HS-5 (cell line): ENCODE data around the gene PRELID3B.
A peak's percentile ranks its signal among the peaks of the same experiment; 100 is the strongest.
"Not testable (repeated sequence)": the region's sequence is repeated elsewhere in the genome, so short reads cannot be mapped to it uniquely, and the experiment has no call there.

Source experiments
- DNase-seq: peaks from one replicate; pipeline ENCODE4 v3.0.0-alpha.2; 2012; ENCODE audit warnings: low read depth

Gene PRELID3B

DNA sequence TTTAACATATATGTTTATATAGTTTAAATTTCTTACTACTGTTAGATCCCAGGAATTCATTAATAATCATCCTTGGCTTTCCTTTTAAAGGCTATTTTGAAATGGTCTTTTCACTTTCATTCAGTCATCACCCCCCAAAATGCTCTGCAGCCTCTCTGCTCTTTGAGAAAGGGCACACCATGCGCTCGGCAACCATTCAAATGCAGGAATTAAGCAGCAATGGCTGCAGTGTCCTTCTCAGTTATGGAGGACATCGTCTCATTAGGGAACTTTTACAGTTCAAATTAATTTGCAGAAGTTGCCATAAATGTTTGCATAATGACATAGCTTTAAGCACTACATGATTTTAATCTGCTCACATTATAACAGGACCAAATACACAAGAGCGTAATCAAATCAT, 17.1 kb downstream of the PRELID3B start:
- DNase-seq: no peak

DNA sequence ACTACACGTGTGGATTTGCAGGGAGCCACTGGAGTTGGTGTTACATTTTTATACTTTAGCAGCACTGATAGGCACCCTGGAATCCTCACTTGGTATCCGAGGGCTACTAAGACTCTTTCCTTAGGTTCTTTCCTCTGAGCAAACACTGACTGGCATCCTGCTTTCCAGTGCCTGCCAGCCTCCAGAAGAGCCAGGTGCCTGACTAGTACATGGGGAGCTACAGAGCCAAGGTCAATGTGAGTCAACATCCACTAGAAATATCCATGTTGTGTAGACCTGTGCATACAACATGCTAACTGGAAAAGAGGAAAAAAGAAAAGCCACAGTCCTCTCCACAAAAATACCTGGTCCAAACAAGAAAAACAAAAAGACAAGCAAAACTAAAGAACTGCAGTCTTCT, 17.5 kb downstream of the PRELID3B start:
- no peak for DNase-seq

DNA sequence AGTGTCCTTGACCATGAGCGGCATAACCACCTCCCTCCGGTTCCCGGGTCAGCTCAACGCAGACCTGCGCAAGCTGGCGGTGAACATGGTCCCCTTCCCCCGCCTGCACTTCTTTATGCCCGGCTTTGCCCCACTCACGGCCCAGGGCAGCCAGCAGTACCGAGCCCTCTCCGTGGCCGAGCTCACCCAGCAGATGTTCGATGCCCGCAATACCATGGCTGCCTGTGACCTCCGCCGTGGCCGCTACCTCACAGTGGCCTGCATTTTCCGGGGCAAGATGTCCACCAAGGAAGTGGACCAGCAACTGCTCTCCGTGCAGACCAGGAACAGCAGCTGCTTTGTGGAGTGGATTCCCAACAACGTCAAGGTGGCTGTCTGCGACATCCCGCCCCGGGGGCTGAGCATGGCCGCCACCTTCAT, 18.5 kb downstream of the PRELID3B start:
- DNase-seq: no peak

DNA sequence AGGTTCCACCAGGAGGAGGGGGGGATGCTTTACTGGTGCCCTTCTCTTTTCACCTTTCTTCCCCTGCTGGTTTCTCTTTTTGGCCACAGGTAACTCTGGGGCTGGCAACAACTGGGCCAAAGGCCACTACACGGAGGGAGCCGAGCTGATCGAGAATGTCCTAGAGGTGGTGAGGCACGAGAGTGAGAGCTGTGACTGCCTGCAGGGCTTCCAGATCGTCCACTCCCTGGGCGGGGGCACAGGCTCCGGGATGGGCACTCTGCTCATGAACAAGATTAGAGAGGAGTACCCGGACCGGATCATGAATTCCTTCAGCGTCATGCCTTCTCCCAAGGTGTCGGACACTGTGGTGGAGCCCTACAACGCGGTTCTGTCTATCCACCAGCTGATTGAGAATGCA, 19.0 kb downstream of the PRELID3B start:
- DNase-seq: no peak

DNA sequence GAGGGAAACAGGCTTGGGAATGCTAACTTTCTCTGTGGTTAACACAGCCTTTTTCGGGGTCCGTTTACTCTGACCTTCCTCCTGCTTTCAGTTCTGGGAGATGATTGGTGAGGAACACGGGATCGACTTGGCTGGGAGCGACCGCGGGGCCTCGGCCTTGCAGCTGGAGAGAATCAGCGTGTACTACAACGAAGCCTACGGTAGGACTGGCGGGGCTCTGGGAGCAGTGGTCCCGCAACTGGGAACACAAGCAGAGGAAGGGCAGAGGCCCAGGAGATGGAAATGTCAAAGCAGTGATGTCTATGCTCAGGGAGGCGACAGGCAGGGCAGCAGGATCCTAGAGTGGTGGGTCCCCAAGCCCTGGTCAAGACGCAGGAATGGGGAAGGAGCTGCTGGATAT, 19.8 kb downstream of the PRELID3B start:
- DNase-seq: no peak

DNA sequence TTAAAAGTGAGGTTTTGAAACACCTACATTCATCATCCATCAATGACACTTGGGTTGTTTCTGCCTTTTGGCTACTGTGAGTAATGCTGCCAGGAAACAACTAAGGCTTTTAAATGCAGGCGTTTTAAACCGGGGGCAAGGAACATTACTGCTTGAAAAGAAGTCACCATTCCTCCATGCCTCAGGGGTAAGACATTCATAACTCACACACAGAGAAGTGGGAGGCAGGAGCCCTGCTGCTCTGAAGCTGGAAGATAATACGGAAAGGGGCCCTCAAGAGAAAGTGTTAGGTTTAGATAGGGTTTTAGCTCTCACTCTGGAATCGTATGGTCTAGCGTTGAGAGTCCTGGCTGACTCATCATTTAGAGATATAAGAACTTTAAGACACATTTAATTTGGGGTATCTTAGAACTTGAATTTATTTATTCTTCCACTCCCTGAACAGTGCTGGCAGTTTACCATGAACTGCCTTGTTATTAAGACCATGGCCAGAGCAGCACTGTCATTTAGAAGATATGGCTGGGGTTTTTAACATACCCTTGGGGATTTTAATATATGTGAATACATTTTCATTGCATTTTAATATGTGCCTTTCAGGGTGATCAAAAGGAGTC, 21.5 kb downstream of the PRELID3B start:
- no peak for DNase-seq

DNA sequence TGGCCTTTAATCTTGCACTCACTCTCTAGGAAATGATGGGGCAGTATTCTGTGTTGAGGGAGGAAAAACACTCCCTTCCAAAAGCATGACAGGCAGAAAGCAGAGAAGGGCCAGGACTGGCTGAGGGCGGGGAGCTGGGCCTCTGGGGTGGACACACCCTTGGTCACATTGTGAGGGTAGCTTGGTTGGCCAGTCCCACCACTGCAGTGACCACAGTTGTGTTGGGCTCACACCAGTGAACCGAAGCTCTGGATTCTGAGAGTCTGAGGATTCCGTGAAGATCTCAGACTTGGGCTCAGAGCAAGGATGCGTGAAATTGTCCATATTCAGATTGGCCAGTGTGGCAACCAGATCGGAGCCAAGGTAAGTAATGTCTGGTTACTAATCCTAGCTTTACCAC, 23.4 kb downstream of the PRELID3B start, which contains the start of gene TUBB1:
TSS of gene TUBB1 (plus strand) at position 213 of the 400 bp plus-strand sequence. CDS start at position 307, 94 bp downstream.
- DNase-seq: no peak

DNA sequence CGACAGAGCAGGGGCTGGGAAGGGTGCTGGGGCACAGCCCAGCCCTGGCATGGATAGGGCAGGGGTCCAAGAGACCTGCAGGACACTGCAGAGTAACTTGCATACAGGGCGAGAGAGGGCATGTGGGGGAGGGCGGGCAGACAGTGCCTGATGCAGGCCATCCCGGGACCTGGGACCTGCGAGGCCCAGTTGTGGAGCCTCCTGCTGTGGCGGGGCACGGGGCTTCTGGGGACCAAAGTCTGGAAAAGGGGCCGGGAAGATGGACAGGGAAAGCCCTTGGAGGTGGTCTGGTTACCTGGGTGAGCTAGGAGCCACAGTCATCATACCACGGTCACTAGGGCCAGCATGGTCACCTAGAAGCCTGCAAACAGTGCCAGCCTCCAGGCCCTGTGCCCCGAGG, 23.8 kb downstream of the PRELID3B start:
- DNase-seq: no peak

DNA sequence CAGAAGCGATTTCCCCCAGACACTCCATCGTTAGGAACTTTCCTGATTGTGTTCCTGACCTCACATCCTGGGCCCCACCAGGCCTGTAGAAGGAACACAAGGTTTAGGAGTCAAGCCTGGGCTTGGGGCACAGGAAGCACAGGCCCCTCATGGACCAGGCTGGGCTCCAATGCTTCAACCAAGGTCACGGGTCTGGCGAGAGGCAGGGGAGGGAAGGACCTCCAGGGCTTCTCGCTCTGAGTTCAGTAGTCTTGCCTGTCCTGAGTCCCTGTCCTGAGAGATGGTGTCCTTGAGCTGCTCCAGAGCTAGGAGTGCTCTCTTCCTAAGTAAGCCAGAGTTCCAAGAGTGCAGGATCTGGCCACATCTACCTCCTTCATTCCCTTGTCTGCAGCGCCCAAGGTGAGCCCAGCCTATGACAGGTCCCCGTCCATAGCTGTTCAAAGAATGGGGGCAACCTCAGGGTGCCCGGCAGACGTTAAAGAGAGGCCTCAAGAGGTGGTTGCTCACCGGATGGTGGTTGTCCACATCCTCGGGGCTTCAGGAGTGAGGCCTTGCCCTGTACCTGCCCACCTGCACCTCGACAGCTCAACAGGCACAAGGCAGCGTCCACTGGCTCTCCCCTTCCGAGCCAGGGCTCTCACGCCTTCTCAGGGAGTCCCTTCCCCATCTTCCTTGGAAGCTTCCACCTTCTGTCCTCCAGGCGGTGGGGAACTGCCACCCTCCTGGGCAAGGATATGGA, 24.9 kb downstream of the PRELID3B start:
- no peak for DNase-seq

DNA sequence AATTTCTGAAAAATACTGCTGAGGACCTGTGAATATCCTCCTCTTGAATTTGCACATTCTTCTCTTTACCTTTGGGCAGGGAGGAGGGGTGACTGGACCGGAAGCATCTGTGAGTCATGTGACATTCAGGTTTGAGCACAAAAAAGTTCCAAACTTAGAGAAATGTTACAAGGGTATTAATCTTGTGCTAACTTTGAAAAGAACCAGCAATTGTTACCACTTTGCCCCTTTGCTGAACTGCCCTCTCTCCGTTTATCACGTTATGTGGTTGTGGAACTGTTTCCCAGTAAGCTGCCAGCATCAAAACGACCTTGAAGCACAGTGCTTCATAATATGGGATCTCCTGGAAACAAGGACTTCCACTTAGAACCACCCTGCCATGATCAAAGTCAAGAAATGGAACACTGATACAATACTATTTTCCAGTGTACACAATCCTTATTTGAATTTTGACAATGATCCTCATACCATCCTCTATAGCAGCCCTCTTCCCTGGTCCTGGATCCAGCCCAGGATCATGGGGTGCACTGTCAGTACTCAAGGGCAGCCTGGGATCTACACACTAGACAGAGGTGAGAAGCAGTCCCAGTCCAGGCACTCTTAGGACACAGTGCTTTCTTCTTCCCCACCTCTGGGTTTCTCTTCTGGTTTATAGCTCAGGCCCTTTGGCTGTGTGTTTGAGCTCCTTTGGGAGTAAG, 25.6 kb downstream of the PRELID3B start:
- no peak for DNase-seq

DNA sequence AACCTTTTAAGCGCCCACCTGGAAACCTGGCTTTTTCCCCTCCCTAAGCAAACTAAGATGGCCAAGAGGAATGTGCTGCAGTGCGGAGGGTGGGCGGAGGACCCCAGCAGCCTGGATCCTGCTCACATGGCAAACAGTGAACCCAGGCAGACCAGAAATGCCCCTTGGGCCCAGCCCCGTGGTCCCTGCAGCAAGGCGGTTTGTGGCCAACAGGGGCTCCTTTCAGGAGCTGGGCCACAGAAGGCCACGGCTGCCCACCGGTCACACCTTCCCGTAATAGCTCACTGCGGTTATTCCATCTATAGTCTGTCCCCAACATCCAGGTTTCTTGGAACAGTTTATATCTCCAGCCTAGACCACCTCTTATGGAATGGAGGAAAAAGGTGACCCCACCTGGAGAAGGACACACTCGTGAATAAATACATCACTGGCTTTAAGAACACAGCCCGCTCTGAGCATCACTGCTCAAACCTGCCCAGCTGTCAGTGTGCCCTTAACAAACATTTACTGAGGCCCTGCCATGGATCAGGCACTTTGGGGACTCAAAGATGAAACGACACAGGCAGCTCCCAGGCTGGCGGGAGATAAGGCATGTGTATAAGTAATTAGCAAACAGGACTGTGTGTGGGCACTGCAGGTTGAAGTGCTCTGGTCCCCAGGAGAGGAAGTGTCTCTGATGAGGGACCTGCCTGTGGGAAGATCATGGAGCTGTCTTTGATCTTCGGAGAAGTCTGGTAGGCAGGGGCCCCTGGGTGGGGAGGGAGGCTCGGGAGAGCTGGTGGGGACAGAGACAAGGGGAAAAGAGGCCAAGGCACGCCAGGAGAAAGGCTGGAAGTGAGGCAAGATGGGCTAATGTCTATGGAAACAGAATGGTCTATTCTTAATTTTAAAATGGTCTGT, 26.5 kb downstream of the PRELID3B start:
- no peak for DNase-seq

DNA sequence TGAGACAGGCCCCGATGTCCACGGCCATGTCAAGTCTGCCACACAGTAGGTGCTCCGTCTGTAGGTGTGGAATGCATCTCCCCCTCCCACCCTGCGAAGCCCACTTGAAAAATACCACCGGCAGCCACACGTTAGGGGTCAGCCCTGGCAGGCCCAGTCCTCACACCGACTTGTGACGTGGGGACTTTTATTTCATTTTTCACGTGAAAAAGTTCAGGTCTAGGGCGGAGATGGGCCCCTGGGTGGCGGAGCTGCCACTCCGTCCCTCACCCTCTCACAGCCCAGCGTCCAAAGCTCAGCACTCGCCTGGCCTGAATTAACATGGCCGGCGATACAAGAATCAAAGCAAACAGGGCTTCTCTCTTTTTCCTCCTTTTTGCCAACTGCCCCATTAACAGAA, 27.2 kb downstream of the PRELID3B start:
- no peak for DNase-seq

DNA sequence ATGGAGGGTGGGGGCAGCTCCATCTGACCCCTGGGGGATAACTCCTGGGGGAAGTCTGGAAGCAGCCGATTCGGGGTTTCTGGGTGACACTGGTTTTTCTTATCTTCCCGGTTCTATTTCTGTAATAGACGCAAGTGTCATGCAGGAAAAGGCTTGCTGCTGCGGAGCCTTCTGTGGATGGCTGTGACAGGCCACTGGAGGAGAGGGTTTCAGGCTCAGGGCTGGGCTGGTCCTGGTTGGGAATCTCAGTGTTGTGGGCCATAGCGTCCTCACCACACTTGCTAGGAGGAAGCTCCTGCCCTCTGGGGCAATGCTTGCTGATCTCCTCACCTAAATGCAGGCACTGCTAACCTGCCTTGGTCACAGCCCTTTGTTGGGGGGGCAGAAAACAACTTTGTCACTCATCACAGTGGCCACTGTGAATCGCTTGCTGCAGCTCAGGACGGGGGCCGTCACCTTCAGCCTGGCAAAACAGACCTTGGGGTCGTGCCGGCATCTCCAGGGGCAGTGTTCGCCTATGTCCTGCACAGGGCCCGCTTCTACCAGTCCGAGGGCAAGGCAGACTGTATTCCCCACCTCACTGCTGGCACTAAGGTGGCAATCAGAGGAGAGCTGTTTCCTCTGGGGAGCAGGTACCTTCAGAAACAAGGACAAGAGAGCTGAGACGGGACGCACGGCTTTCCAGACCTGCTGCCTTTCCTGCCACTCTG, 27.8 kb downstream of the PRELID3B start:
- DNase-seq: no peak

DNA sequence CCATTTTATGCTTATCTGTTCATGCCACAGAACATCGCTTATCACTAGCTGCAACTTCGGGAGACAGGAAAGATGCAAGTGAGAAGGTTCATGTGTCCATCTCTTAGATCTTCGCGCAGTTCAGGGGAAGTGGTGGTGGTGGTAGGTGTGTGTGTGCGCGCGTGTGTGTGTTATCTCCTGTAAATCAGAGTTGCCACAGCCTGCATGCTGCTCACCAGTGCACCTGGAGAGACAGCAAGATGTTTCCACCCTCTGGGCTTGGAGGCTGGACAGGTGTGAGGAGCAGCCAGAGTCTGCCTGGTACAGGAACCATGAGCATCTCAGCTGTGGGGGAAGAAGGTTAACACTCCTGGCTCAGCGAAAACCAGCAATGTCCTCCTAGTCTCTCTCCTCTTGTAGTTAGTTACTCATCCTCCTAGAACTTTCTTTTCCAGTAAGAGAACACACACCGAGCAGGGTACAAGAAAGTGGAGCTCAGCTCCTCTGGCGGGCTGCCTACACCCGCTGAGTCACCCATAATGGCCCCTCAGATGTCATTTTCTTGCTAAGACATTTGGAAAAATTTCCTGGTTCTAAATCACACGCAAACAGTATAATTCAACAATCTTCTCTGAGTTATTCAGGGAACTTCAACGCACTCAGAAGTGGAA, 28.5 kb downstream of the PRELID3B start:
- DNase-seq: no peak

DNA sequence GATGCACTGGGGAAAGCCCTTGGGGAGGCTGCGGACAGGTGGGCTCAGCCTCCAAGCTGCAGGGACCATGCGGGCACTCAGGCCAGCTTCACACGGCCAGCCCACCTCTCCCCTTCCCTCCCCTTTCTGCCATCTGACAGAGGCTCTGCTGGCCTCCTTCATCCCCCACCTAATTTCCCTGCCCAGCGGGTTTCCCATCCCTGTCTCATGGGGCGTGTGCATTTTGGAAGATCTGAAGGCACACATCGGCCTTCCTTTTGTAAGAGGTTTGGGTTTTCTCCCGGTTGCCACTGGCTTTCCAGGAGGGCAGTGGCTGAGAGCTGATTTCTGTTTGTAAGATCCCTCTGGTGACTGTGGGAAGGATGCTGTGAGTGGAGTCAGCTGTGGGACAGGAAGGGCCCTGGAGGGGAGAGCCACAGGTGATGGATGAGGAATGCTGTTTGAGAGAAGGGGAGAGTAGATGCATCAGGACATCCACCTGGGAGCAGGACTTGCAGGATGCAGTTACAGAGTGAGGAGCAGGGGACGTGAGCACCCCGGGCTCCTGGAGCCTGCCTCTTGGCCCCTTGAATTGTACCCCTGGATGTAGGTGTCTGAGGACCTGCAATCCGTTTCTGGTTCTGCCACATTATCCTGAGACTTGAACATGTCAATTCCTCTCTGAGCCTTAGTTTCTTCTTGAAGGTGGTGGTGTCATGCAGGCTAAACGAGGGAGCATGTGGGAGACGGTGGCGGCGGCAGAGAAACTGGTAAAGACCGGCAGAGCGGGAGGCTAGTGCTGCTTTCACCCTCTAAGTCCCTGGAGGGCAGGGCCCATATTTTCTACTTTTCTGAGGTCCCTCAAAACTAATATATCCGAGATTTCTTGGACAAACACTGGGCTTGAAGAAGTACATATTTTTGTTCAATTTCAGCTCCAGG, 29.3 kb downstream of the PRELID3B start:
- DNase-seq: no peak

DNA sequence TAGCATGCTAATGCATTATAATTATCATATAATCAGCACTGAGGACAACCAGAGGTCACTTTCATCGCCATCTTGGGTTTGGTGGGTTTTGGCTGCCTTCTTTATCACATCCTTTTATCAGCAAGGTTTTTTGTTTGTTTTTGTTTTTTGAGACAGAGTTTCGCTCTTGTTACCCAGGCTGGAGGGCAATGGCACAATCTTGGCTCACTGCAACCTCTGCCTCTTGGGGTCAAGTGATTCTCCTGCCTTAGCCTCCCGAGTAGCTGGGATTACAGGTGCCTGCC, 30.8 kb downstream of the PRELID3B start:
- DNase-seq: not testable (repeated sequence)

DNA sequence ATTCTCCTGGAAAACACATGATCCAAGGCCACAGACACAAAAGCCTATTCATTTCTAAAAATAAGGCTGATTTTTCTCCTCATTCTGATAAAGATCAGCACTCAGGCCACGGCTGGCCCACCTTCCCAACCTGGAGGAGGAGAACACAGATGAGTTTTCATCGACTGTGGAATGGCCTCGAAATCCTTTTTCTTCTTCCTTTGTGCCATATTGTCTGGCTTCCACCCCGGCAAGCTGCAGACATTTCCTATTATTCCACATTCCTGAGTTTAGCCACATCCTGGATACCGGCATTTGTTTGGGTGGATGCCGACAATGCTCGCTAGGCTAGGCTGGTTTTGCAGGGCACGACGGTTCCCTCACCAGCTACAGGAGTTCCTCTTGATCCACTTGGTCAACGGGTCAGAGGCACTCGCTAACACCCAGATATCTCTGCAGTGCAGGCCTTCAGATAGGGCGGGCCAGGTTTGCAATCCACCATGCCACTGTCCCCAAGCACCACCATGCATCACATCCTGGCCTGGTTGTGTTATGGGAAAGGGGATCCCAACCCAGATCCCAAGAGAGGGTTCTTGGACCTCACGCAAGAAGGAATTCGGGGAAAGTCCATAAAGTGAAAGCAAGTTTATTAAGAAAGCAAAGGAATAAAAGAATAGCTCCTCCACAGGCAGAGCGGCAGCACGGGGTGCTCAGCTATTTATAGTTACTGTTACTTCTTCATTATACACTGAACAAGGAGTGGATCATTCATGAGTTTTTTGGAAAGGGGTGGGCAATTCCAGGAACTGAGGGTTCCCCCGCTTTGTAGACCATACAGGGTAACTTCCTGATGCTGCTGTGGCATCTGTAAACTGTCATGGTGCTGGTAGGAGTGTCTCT, 31.4 kb downstream of the PRELID3B start:
- peak; percentile 70 for DNase-seq

DNA sequence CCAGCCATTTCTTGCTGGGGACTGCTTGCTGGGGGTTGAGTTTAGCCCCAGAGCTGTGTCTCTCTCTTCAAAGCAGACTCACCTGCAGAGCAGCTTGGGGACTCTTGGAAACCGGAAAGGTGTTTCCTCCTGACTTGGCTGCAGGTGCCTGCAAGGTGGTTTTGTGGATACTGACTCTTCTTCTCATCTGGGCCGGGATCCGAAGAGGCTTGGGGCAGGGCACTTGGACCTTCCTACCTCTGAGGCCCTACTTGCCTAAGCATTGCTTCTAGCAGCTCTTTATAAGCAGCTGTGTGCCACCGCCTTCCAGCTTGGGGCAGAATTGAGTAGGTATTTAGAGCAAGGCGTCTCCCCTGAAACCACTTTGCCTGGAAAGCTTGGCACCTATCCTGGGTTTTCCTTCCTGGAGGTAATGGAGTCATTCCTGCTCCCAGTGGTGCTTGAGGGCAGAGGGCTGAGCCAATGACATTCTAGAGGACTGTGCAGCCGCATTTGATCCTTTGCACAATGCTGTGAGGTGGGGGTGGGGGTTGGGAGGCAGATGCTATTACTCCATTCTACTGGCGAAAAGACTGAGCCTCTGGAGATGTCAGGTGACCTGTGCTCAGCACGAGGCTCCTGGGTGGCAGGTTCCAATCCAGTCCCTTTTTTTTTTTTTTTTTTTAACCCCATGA, 32.1 kb downstream of the PRELID3B start:
- no peak for DNase-seq
